SK-N-SH treated with all-trans-retinoic acid at 6 μM for 48 hours (cell line): ENCODE data around the gene NXN.

Experiments used
- ATAC-seq: fragments of 200-7000 bp; cut with Tn5 transposase; 3 replicates; pipeline ENCODE4 v1.9.1; 2020; ENCODE audit warnings: mild to moderate bottlenecking, moderate library complexity
- ARNTL ChIP-seq: fragments of 450-650 bp; formaldehyde crosslinking; IDR thresholded peaks from 2 replicates; pipeline ENCODE4 v1.5.0; 2020; ENCODE audit warnings: low read depth, mild to moderate bottlenecking, moderate library complexity, borderline replicate concordance
- BACH2 ChIP-seq: fragments of 250-450 bp; sonication (Bioruptor Pico); IDR thresholded peaks from 2 replicates; pipeline ENCODE4 v1.9.0; 2021; ENCODE audit warnings: mild to moderate bottlenecking, borderline replicate concordance
- CSDC2 ChIP-seq: fragments of 250-450 bp; sonication (Bioruptor Pico); IDR thresholded peaks from 2 replicates; pipeline ENCODE4 v1.5.0; 2020; ENCODE audit warnings: mild to moderate bottlenecking, moderate library complexity
- GLIS3 ChIP-seq: fragments of 250-450 bp; sonication (Bioruptor Pico); IDR thresholded peaks from 2 replicates; pipeline ENCODE4 v1.5.0; 2020; ENCODE audit warnings: mild to moderate bottlenecking, moderate library complexity
- ISL1 ChIP-seq: fragments of 250-450 bp; sonication (Bioruptor Pico); IDR thresholded peaks from 2 replicates; pipeline ENCODE4 v2.1.2; 2022; ENCODE audit warnings: mild to moderate bottlenecking, moderate library complexity
- OSR1 ChIP-seq: fragments of 250-450 bp; sonication (Bioruptor Pico); IDR thresholded peaks from 2 replicates; pipeline ENCODE4 v1.8.0; 2022; ENCODE audit warnings: moderate library complexity, mild to moderate bottlenecking, inconsistent platforms
- PPARA ChIP-seq: fragments of 250-450 bp; sonication (Bioruptor Pico); IDR thresholded peaks from 2 replicates; pipeline ENCODE4 v1.5.0; 2020; ENCODE audit warnings: mild to moderate bottlenecking, borderline replicate concordance
- RARB ChIP-seq: fragments of 250-450 bp; sonication (Bioruptor Pico); IDR thresholded peaks from 2 replicates; pipeline ENCODE4 v1.8.0; 2021; ENCODE audit warnings: mild to moderate bottlenecking, moderate library complexity
- SNAI2 ChIP-seq: fragments of 250-450 bp; sonication (Bioruptor Pico); IDR thresholded peaks from 2 replicates; pipeline ENCODE4 v1.5.0; 2020; ENCODE audit warnings: mild to moderate bottlenecking, moderate library complexity
- TCF4 ChIP-seq: fragments of 250-450 bp; sonication (Bioruptor Pico); IDR thresholded peaks from 2 replicates; pipeline ENCODE4 v1.8.0; 2021; ENCODE audit warnings: mild to moderate bottlenecking, moderate library complexity, borderline replicate concordance
- TOX ChIP-seq: fragments of 250-450 bp; sonication (Bioruptor Pico); IDR thresholded peaks from 2 replicates; pipeline ENCODE4 v1.8.0; 2021; ENCODE audit warnings: mild to moderate bottlenecking, moderate library complexity, borderline replicate concordance
- ZC3H10 ChIP-seq: fragments of 250-450 bp; sonication (Bioruptor Pico); IDR thresholded peaks from 2 replicates; pipeline ENCODE4 v1.5.1; 2021; ENCODE audit warnings: mild to moderate bottlenecking, moderate library complexity
- ZFP3 ChIP-seq: fragments of 250-450 bp; sonication (Bioruptor Pico); IDR thresholded peaks from 2 replicates; pipeline ENCODE4 v1.5.0; 2020; ENCODE audit warnings: mild to moderate bottlenecking, moderate library complexity
- ZFP30 ChIP-seq: fragments of 450-650 bp; formaldehyde crosslinking; IDR thresholded peaks from 2 replicates; pipeline ENCODE4 v1.5.0; 2022; ENCODE audit warnings: mild to moderate bottlenecking, moderate library complexity
- ZNF565 ChIP-seq: fragments of 450-650 bp; formaldehyde crosslinking; conservative IDR thresholded peaks from 2 replicates; pipeline ENCODE4 v1.5.0; 2020; ENCODE audit warnings: low read depth, mild to moderate bottlenecking, moderate library complexity
- ZNF70 ChIP-seq: fragments of 450-650 bp; formaldehyde crosslinking; IDR thresholded peaks from 2 replicates; pipeline ENCODE4 v1.5.0; 2020; ENCODE audit warnings: mild to moderate bottlenecking, moderate library complexity
- ZNF8 ChIP-seq: fragments of 450-650 bp; formaldehyde crosslinking; IDR thresholded peaks from 2 replicates; pipeline ENCODE4 v1.5.0; 2020; ENCODE audit warnings: mild to moderate bottlenecking, moderate library complexity
- TF ChIP-seq, protein P1 (sequence below): fragments of 250-450 bp; sonication (Bioruptor Pico); IDR thresholded peaks from 2 replicates; pipeline ENCODE4 v1.8.0; 2021; ENCODE audit warnings: low read depth, mild to moderate bottlenecking, moderate library complexity, borderline replicate concordance
- TF ChIP-seq, protein P2 (sequence below): fragments of 250-450 bp; sonication (Bioruptor Pico); IDR thresholded peaks from 2 replicates; pipeline ENCODE4 v1.5.1; 2021; ENCODE audit warnings: mild to moderate bottlenecking, moderate library complexity
- TF ChIP-seq, protein P3 (sequence below): fragments of 250-450 bp; sonication (Bioruptor Pico); IDR thresholded peaks from 2 replicates; pipeline ENCODE4 v1.8.0; 2020; ENCODE audit warnings: mild to moderate bottlenecking, moderate library complexity, borderline replicate concordance
- TF ChIP-seq, protein P4 (sequence below): fragments of 250-450 bp; sonication (Bioruptor Pico); IDR thresholded peaks from 2 replicates; pipeline ENCODE4 v1.5.0; 2020; ENCODE audit warnings: mild to moderate bottlenecking, moderate library complexity
- TF ChIP-seq, protein P5 (sequence below): fragments of 250-450 bp; sonication (Bioruptor Pico); IDR thresholded peaks from 2 replicates; pipeline ENCODE4 v1.5.1; 2020; ENCODE audit warnings: low read depth, mild to moderate bottlenecking, moderate library complexity

NXN gene

DNA sequence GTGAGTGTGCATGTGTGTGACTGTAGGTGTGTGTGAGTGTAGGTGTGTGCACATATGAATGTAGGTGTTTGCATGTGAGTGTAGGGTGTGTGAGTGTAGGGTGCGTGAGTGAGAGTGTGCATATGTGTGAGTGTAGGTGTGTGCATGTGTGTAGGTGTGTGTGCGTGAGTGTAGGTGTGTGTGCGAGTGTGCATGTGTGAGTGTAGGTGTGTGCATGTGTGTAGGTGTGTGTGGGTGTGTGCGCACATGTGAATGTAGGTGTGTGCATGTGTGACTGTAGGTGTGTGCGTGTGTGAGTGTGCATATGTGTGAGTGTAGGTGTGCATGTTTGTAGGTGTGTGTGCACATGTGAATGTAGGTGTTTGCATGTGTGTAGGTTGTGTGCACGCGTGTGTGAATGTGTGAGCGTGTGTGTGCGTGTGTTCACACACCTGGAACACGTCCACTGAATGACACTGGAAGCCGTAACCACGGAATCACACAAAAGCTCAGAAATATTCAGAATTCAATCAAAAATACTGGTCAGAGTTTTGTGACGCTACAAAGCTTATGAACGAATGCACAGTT, 166.9 kb downstream of the NXN start:
- TF ChIP-seq ZFP3 (no peak), SNAI2 (CRISPR knock-in tag) (no peak), ZNF70 (CRISPR knock-in tag) (no peak)
- TF ChIP-seq, protein P1, sequence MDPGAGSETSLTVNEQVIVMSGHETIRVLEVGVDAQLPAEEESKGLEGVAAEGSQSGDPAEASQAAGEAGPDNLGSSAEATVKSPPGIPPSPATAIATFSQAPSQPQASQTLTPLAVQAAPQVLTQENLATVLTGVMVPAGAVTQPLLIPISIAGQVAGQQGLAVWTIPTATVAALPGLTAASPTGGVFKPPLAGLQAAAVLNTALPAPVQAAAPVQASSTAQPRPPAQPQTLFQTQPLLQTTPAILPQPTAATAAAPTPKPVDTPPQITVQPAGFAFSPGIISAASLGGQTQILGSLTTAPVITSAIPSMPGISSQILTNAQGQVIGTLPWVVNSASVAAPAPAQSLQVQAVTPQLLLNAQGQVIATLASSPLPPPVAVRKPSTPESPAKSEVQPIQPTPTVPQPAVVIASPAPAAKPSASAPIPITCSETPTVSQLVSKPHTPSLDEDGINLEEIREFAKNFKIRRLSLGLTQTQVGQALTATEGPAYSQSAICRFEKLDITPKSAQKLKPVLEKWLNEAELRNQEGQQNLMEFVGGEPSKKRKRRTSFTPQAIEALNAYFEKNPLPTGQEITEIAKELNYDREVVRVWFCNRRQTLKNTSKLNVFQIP = no peak
- ATAC-seq = no peak

DNA sequence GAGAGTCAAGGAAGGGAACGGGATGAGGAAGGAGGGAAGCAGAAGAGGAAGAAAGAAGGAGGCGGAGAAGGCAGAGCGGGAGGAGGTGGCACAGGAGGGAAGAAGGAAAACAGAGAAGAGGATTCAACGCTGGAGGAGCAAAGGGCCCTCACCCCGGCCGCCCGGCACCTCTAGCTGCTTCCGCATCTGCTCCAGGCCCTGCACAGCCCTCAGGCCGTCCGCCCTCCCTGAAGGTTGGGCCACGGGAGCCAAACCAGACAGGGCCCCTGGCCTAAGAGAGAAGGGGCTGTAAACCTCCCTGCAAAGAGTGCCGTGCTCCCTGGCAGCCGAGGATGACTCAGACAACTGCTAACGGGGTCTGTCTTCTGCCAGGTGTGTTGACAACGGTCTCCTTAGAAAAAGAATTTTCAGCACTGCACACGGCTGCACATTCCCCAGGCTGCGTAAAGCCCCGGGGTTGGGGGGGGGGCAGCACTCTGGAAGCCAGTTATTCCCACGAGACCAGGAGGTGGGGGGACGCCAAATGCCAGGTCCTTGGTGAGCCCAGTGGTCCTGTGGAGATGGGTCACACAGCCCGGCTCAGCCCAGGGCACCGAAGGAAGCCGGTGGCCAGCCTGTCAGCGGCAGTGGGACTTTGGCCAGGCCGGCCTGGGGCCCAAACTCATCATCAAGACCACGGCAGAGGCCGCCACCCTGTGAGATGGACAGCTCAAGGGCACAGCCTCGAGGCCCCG, 168.4 kb downstream of the NXN start:
- no peak; the same call in 2 of the 3 replicates for ATAC-seq
- TF ChIP-seq ARNTL (CRISPR knock-in tag) (no peak), TCF4 (CRISPR knock-in tag) (no peak), TOX (CRISPR knock-in tag) (no peak), ZNF8 (CRISPR knock-in tag) (no peak), OSR1 (CRISPR knock-in tag) (no peak), GLIS3 (CRISPR knock-in tag) (no peak), ZC3H10 (CRISPR knock-in tag) (no peak), BACH2 (CRISPR knock-in tag) (no peak)
- TF ChIP-seq, all 23 proteins: peak for 0

DNA sequence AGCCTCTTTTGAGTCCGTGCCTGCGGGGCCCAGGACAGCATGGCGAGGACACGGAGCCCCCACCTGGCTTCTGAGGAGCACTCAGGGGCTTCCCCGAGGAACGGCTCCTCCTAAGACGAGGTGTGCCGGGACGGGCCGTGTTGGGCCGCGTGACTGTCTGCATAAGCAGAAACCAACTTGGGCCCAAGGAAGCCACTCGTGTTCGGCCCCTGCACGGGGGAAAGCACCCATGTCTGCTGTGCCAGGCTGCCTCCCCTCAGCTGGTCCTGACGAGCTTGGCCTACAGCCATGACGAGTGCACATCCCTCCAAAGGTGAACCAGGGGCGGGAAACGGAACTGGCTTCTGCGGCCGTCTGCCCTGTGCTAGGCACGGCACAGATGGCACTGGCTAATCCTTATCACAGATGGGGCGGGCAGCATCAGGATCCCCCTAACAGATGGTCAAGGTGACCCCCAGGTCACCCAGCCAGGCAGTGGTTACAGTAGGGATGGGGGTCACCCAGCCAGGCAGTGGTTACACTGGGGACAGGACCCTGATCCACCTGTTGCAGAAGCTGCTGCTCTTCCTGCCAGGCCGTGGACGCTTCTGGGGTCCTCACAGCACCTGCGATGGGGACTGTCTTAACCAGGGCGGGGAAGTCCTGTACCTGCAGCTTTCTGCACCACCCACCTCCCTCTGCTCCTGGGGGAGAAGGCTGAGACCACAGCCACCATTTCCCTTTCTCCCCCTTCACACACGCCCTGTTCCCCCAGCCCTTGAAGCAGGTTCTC, 171.9 kb downstream of the NXN start:
- TF ChIP-seq ZNF70 (CRISPR knock-in tag) (no peak), OSR1 (CRISPR knock-in tag) (no peak), PPARA (CRISPR knock-in tag) (no peak), TCF4 (CRISPR knock-in tag) (no peak)
- ATAC-seq = no peak; the same call in 2 of the 3 replicates

DNA sequence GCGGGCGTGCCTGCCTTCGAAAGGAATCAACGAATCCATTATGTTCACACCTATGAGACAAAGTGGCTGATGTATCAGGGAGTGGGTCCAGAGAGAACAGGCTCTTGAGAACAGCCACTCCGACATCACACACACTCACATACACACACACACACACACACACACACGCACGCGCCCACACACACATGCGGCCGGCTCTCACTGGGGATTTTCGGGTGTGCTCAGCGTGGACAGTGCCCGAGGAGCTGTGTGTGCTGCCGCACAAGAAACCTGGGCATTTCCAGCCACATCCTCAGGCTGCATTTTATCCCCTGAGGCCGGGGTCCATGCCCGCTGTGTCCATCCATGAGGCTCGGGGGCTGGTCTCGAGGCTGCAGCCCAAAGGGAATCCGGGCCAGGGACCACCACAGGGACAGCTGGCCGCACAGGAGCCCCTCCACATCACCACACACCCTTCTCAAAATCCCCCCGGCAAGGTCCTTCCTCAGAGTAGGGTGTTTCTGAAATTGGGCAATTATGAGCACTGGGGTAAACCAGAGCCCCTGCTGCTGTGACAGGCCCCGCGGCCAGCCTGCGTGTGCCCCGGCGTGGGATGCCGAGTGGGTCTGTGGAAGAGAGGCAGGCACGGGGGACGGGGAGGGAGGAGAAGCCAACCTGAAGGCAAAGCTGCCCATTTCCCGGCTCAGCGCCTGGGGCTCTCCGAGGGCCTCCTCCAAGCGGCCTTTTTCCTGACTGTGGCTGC, 172.6 kb downstream of the NXN start:
- no peak for ATAC-seq
- no peak for TF ChIP-seq RARB (CRISPR knock-in tag)
- TF ChIP-seq ZNF70 (CRISPR knock-in tag) = no peak
- no peak for TF ChIP-seq BACH2 (CRISPR knock-in tag)
- TF ChIP-seq, protein P2, sequence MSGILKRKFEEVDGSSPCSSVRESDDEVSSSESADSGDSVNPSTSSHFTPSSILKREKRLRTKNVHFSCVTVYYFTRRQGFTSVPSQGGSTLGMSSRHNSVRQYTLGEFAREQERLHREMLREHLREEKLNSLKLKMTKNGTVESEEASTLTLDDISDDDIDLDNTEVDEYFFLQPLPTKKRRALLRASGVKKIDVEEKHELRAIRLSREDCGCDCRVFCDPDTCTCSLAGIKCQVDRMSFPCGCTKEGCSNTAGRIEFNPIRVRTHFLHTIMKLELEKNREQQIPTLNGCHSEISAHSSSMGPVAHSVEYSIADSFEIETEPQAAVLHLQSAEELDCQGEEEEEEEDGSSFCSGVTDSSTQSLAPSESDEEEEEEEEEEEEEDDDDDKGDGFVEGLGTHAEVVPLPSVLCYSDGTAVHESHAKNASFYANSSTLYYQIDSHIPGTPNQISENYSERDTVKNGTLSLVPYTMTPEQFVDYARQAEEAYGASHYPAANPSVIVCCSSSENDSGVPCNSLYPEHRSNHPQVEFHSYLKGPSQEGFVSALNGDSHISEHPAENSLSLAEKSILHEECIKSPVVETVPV (CRISPR knock-in tag) = no peak
- TF ChIP-seq CSDC2 (CRISPR knock-in tag) = no peak
- TF ChIP-seq, protein P3, sequence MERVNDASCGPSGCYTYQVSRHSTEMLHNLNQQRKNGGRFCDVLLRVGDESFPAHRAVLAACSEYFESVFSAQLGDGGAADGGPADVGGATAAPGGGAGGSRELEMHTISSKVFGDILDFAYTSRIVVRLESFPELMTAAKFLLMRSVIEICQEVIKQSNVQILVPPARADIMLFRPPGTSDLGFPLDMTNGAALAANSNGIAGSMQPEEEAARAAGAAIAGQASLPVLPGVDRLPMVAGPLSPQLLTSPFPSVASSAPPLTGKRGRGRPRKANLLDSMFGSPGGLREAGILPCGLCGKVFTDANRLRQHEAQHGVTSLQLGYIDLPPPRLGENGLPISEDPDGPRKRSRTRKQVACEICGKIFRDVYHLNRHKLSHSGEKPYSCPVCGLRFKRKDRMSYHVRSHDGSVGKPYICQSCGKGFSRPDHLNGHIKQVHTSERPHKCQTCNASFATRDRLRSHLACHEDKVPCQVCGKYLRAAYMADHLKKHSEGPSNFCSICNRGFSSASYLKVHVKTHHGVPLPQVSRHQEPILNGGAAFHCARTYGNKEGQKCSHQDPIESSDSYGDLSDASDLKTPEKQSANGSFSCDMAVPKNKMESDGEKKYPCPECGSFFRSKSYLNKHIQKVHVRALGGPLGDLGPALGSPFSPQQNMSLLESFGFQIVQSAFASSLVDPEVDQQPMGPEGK (CRISPR knock-in tag) = no peak
- no peak for TF ChIP-seq TOX (CRISPR knock-in tag)
- TF ChIP-seq ISL1 (CRISPR knock-in tag) = no peak
- TF ChIP-seq, protein P1 = no peak
- no peak for TF ChIP-seq SNAI2 (CRISPR knock-in tag)
- no peak for TF ChIP-seq OSR1 (CRISPR knock-in tag)
- TF ChIP-seq, protein P4, sequence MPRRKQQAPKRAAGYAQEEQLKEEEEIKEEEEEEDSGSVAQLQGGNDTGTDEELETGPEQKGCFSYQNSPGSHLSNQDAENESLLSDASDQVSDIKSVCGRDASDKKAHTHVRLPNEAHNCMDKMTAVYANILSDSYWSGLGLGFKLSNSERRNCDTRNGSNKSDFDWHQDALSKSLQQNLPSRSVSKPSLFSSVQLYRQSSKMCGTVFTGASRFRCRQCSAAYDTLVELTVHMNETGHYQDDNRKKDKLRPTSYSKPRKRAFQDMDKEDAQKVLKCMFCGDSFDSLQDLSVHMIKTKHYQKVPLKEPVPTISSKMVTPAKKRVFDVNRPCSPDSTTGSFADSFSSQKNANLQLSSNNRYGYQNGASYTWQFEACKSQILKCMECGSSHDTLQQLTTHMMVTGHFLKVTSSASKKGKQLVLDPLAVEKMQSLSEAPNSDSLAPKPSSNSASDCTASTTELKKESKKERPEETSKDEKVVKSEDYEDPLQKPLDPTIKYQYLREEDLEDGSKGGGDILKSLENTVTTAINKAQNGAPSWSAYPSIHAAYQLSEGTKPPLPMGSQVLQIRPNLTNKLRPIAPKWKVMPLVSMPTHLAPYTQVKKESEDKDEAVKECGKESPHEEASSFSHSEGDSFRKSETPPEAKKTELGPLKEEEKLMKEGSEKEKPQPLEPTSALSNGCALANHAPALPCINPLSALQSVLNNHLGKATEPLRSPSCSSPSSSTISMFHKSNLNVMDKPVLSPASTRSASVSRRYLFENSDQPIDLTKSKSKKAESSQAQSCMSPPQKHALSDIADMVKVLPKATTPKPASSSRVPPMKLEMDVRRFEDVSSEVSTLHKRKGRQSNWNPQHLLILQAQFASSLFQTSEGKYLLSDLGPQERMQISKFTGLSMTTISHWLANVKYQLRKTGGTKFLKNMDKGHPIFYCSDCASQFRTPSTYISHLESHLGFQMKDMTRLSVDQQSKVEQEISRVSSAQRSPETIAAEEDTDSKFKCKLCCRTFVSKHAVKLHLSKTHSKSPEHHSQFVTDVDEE (CRISPR knock-in tag) = no peak
- no peak for TF ChIP-seq GLIS3 (CRISPR knock-in tag)
- no peak for TF ChIP-seq TCF4 (CRISPR knock-in tag)
- no peak for TF ChIP-seq ZNF565
- TF ChIP-seq ZFP3 = no peak
- no peak for TF ChIP-seq ZFP30 (CRISPR knock-in tag)
- TF ChIP-seq, protein P5, sequence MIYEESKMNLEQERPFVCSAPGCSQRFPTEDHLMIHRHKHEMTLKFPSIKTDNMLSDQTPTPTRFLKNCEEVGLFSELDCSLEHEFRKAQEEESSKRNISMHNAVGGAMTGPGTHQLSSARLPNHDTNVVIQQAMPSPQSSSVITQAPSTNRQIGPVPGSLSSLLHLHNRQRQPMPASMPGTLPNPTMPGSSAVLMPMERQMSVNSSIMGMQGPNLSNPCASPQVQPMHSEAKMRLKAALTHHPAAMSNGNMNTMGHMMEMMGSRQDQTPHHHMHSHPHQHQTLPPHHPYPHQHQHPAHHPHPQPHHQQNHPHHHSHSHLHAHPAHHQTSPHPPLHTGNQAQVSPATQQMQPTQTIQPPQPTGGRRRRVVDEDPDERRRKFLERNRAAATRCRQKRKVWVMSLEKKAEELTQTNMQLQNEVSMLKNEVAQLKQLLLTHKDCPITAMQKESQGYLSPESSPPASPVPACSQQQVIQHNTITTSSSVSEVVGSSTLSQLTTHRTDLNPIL (CRISPR knock-in tag) = no peak
- TF ChIP-seq, all 23 proteins: peak for 0
